LNCAP (cell line): Measurements from ENCODE around the gene IFI35.

Source experiments
- TF ChIP-seq, protein P1 (sequence below): fragments of 450-650 bp; IDR thresholded peaks from 2 replicates; pipeline ENCODE4 v1.5.1; 2017; ENCODE audit warnings: mild to moderate bottlenecking

IFI35 gene

DNA sequence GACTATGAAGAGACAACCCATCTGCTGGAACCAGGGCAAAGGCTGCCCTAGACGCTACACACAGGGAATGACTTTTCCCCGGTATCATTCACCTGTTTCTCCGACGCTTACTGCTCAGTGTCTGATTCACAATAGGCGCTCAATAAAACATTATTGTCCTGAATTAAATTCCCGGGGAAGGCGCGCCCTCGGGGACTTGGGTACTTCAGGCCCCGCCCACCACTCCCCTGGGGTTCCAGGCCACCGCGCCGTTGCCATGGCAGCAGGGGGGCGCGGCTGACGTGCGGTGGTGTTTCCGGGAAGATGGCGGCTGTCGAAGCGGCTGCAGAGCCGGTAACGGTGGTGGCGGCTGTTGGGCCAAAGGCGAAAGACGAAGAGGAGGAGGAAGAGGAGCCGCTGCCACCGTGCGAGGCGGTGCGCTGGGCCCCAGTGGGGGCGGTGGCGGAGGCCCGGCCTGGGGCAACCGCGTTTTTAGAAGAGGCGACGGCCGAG is 26.3 kb upstream of the IFI35 start, which contains the start of gene RUNDC1:
Gene RUNDC1, plus strand, starts transcription at position 292 of the 492 bp plus-strand sequence. Its CDS starts 12 bp downstream, at position 304.
- TF ChIP-seq, protein P1, sequence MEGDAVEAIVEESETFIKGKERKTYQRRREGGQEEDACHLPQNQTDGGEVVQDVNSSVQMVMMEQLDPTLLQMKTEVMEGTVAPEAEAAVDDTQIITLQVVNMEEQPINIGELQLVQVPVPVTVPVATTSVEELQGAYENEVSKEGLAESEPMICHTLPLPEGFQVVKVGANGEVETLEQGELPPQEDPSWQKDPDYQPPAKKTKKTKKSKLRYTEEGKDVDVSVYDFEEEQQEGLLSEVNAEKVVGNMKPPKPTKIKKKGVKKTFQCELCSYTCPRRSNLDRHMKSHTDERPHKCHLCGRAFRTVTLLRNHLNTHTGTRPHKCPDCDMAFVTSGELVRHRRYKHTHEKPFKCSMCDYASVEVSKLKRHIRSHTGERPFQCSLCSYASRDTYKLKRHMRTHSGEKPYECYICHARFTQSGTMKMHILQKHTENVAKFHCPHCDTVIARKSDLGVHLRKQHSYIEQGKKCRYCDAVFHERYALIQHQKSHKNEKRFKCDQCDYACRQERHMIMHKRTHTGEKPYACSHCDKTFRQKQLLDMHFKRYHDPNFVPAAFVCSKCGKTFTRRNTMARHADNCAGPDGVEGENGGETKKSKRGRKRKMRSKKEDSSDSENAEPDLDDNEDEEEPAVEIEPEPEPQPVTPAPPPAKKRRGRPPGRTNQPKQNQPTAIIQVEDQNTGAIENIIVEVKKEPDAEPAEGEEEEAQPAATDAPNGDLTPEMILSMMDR = no peak

DNA sequence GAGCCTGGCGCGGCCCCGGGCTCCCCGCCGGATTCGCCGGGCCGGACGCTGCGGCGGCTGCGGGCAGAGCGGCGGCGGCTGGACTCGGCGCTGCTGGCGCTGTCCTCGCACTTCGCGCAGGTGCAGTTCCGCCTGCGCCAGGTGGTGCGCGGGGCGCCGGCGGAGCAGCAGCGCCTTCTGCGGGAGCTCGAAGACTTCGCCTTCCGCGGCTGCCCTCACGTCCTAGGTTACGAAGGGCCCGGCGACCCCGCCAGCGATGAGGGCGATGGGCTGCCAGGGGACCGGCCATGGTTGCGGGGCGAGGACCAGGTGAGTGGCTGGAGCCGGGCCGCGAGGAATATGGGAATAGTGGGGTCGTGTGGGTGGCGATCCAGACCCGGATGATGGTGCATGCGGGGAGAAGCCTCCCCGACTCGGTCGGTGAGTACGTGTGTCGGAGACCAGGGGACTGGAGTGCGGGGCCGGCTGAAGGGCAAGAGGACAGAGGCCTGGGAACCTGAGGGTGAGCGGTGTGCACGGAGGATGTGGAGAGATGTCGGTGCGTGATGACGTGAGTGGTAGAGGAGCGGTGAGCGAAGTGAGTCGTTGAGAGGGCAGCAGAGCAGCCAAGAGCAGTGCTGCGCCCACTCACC is 25.7 kb upstream of the IFI35 start:
- TF ChIP-seq, protein P1 = peak; percentile 45; the same call in 1 of the 2 replicates

DNA sequence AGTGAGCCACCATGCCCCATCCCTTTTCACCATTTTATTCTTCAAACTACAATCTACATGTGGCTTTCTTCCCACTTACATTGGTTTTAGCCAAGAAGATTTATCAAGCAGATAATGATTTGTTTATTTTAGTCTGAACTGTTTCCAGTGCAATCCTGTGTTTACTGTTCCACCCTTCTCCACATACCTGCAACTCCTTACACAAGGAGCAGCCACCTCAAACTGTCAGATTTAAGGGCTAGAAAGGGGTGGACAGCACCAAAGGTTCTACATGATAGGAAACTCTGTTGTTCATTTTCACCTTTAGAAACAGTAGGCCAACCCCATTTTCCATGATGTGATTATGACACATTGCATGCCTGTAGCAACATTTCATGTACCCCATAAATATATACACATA is 24.3 kb upstream of the IFI35 start:
- TF ChIP-seq, protein P1 = no peak

DNA sequence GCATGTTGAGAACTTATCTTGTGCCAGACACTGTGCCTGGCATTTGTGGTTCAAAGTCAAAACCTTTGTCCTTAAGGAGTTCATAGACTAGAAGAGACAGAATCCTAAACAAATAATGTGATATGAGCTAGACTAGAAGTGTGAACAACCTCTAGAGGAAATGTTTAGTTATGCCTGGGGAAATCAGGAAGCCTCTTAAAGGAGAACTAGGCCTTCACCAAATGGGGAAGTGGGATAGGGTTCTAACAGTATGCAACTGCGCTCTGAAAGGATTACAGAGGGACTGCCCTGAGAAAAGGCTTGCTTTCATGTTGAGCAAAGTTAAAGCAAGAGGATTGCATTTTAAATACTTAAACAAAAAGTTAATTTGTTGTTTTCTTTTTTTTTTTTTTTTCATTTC is 21.4 kb upstream of the IFI35 start:
- TF ChIP-seq, protein P1 = no peak

DNA sequence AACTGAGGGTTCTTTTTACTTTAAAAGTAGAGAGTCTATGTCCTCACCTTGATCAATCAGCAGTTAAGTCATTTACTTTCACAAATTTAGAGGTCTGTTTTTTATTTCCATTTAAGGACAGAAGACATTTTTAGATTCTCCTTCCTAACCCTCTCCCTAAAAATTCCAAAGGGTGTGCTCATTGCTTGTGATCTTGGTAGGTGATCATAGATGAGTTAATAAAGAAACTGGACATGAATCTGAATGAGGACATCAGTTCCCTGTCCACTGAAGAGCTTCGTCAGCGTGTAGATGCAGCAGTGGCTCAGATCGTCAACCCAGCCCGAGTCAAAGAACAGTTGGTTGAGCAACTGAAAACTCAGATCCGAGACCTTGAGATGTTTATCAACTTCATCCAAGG is 17.4 kb upstream of the IFI35 start:
- TF ChIP-seq, protein P1 = no peak

DNA sequence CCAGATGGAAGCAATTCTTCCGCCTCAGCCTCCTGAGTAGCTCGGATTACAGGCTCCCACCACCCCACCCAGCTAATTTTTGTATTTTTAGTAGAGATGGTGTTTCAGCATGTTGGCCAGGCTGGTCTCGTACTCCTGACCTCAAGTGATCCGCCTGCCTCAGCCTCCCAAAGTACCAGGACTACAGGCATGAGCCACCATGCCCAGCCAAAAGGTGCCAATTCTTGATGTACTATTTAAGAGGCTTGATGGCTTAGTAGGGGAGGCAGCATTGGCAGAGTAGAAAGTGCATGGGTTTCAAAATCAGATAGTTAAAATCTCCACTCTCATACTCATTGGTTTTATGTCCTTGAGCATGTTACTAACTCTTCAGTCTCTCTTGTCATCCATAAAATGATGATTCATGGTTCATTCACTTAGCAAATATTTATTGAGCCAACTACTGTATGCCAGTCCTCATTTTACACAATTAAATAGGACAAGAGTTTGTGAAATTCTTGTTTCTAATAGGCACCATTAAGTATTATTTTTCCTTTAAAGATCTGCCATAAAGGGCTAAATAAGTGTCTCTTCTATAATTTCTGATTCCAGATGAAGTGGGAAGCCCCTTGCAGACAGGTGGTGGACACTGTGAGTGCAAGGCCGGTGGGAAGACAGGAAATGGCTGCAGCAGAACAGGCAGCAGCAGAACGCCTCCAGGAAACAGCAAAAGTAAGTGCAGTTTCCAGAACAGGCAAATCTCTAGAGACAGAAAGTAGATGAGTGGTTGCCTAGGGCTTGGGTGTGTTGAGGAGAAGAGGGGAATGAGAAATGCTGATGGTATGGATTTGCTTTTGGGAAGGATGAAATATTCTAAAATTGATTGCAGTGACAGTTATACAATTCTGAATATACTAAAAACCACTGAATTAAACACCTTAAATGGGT is 16.6 kb upstream of the IFI35 start:
- TF ChIP-seq, protein P1 = no peak

DNA sequence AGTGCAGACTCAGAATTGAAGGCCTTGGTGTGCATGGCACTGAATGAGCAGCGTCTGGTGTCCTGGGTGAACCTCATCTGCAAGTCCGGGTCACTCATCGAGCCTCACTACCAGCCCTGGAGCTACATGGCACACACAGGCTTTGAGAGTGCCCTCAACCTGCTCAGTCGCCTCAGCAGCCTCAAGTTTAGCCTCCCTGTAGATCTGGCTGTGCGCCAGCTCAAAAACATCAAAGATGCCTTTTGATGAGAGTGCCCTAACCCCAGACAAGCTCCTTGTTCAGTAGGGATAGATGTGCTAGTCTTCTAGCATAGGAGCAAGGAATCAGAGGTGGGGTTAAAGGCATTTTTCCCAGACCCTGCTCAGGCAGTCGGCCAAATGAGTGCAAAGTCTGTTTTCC is 15.1 kb upstream of the IFI35 start:
- TF ChIP-seq, protein P1 = no peak
